ENCODE measurements around the gene FAM120A.

The FAM120A gene

GRCh38 chr9:93446073-93446472, 5.4 kb upstream of the FAM120A start:
- Histone ChIP-seq H3K4me3 (ENCODE audit: low read depth, low read length) (no peak overlapping the region), H3K36me3 (ENCODE audit: control insufficient read depth, insufficient read depth, low read length) (no peaks in the 10 kb centered on the region), H3K27ac (no peak overlapping the region), H3K4me1 (no peaks in the 10 kb centered on the region), H3K4me2 (ENCODE audit: low read length) (no peak overlapping the region), H3K79me2 (no peaks in the 10 kb centered on the region), H3K9me3 (ENCODE audit: control insufficient read depth, low read length) (no peaks in the 10 kb centered on the region), H2AFZ (no peak overlapping the region), H3K9ac (no peak overlapping the region), H3K27me3 (ENCODE audit: control insufficient read depth, insufficient read depth, low read length) (no peaks in the 10 kb centered on the region)
- no peak for TF ChIP-seq CTCF (IDR thresholded peaks at IDR 0.05)

DNA sequence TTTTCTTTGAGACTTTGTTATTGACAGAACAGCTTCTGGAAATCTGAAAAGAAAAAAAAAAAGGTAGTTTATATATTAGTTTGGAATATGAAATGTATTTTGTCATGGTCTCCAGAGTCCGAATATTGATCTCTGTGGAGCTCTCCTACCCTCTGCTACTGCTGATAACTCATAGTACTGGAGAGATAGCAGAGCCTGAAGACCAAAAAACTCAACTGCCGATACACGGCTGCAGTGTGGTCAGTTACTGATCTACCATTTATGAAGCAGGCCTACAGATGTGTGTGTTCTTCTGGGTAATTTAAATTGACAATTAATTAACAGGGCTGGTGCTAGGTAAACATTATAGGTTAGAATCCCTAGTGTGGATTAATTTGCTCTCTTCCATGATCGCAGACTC, 3.8 kb upstream of the FAM120A start:
- no peaks in the 10 kb centered on the region for H3K9me3 ChIP-seq (ENCODE audit: control insufficient read depth, low read length)
- no peaks in the 10 kb centered on the region for H3K36me3 ChIP-seq (ENCODE audit: control insufficient read depth, insufficient read depth, low read length)
- H3K4me3 ChIP-seq (ENCODE audit: low read depth, low read length), result no peak overlapping the region
- H3K4me2 ChIP-seq (ENCODE audit: low read length), result no peak overlapping the region
- H3K9ac ChIP-seq, result no peak overlapping the region
- TF ChIP-seq CTCF (IDR thresholded peaks at IDR 0.05), result no peak
- H3K79me2 ChIP-seq, result no peaks in the 10 kb centered on the region
- no peak overlapping the region for H3K27ac ChIP-seq
- H2AFZ ChIP-seq, result no peak overlapping the region
- no peaks in the 10 kb centered on the region for H3K4me1 ChIP-seq
- no peaks in the 10 kb centered on the region for H3K27me3 ChIP-seq (ENCODE audit: control insufficient read depth, insufficient read depth, low read length)

GRCh38 chr9:93451849-93452709, 594 bp downstream of the FAM120A start:
- Histone ChIP-seq H3K79me2 (peaks cover 13% of the 10 kb centered on the region), H3K27ac (peak overlapping the region; percentile 81), H3K9ac (peak overlapping the region; percentile 19), H2AFZ (peak overlapping the region; percentile 68), H3K9me3 (ENCODE audit: control insufficient read depth, low read length) (no peaks in the 10 kb centered on the region), H3K4me1 (peaks cover 5% of the 10 kb centered on the region), H3K36me3 (ENCODE audit: control insufficient read depth, insufficient read depth, low read length) (no peaks in the 10 kb centered on the region), H3K4me3 (ENCODE audit: low read depth, low read length) (peak overlapping the region; percentile 79), H3K4me2 (ENCODE audit: low read length) (peak overlapping the region; percentile 93), H3K27me3 (ENCODE audit: control insufficient read depth, insufficient read depth, low read length) (no peaks in the 10 kb centered on the region)
- no peak for TF ChIP-seq CTCF (IDR thresholded peaks at IDR 0.05)

GRCh38 chr9:93452710-93453046, 1.2 kb downstream of the FAM120A start:
- Histone ChIP-seq H3K9me3 (ENCODE audit: control insufficient read depth, low read length) (no peaks in the 10 kb centered on the region), H3K4me1 (peaks cover 5% of the 10 kb centered on the region), H2AFZ (peak overlapping the region; percentile 68), H3K4me2 (ENCODE audit: low read length) (peak overlapping the region; percentile 93), H3K27me3 (ENCODE audit: control insufficient read depth, insufficient read depth, low read length) (no peaks in the 10 kb centered on the region), H3K79me2 (peaks cover 14% of the 10 kb centered on the region), H3K36me3 (ENCODE audit: control insufficient read depth, insufficient read depth, low read length) (no peaks in the 10 kb centered on the region), H3K4me3 (ENCODE audit: low read depth, low read length) (peak overlapping the region; percentile 79), H3K27ac (peak overlapping the region; percentile 81), H3K9ac (no peak overlapping the region)
- TF ChIP-seq CTCF (IDR thresholded peaks at IDR 0.05), result no peak

Data from parathyroid adenoma (tissue), 2 donors.